Uterus (tissue), 2 donors: ENCODE data around the gene ZNF292.

Experiments used
- POLR2A ChIP-seq, 2 donors: fragments of 450-650 bp; IDR thresholded peaks; one replicate each; pipeline ENCODE4 v1.6.1; 2016; ENCODE audit warnings: antibody characterized with exemption in 2 of 2, mild to moderate bottlenecking in 1 of 2, moderate library complexity in 1 of 2
- TF ChIP-seq, protein P1 (sequence below), 4 experiments: fragments of 200-600 bp in 2 of 4; fragments of 450-650 bp in 2 of 4; sonication (generic) in 2 of 4; IDR thresholded peaks; one replicate each; pipeline ENCODE4 v1.5.1; 2016 to 2019; ENCODE audit warnings: antibody characterized with exemption in 4 of 4, mild to moderate bottlenecking in 2 of 4, moderate library complexity in 1 of 4

DNA sequence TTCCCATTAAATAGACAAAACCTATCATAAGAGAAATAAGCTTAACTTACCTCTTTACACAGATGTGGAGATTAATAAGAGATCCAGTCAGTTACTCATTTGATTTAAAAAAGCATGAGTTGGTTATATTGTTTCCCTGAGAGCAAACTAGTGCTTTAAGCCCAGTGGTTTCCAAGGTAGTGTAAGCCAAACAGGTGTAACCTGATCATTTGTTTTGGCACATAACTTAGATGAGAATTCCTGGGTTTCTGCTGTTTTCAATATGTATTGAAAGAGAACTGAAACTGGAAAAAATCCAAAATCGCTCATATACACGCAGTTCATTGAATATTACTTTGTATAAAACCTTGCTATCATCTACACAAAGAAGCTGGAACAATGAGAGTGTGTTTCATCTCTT lies 136.5 kb downstream of the ZNF292 start:
- TF ChIP-seq, protein P1, sequence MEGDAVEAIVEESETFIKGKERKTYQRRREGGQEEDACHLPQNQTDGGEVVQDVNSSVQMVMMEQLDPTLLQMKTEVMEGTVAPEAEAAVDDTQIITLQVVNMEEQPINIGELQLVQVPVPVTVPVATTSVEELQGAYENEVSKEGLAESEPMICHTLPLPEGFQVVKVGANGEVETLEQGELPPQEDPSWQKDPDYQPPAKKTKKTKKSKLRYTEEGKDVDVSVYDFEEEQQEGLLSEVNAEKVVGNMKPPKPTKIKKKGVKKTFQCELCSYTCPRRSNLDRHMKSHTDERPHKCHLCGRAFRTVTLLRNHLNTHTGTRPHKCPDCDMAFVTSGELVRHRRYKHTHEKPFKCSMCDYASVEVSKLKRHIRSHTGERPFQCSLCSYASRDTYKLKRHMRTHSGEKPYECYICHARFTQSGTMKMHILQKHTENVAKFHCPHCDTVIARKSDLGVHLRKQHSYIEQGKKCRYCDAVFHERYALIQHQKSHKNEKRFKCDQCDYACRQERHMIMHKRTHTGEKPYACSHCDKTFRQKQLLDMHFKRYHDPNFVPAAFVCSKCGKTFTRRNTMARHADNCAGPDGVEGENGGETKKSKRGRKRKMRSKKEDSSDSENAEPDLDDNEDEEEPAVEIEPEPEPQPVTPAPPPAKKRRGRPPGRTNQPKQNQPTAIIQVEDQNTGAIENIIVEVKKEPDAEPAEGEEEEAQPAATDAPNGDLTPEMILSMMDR (IDR thresholded peaks at IDR 0.05), result no peak
- no peak for TF ChIP-seq POLR2A (IDR thresholded peaks at IDR 0.05)
